IPS-11a (cell line): ENCODE data around the gene CHD5.

Experiments
- H3K4me3 ChIP-seq: one replicate; pipeline ENCODE4 v1.5.1; 2013; ENCODE audit warnings: low read depth, low read length, control low read depth

The CHD5 gene

GRCh38 chr1:6157132-6157527, 23.0 kb downstream of the CHD5 start:
- H3K4me3 ChIP-seq = no peak overlapping the region

DNA sequence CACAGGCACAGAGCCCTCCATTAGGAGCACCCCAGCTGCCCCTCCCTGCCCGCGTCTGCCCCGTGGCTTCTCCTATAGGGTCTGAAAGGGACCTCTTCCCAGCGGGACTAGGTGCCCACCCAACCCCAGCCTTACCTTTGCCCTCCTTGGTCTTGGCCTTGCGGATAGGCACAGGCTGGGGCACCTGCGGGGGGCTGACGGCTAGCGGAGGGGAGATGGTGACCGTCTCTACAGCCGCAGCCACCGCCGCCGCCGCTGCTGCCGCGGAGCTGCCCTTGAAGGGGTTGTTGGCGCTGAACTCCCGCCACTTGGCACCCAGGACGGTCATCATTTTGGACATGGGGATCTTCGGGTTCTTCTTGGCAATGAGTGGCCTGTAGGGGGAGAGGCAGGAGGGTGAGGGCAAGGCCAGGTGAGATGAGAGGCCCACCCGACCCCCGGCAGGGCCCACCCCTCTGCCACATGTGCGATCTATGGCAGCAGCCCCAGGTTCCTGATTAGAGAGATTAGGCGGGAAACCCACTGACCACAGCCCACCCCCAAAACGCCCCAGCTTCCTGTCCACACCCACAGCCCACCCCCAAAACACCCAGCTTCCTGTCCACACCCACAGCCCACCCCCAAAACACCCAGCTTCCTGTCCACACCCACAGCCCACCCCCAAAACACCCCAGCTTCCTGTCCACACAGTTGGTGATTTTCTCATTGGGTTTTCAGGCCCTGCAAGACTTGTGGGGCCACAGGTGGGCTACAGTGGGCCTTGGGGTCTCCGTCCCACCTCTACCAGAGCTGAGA, 25.4 kb downstream of the CHD5 start:
- no peak overlapping the region for H3K4me3 ChIP-seq

- no peak overlapping the region for H3K4me3 ChIP-seq
Measured at GRCh38 chr1:6152882-6153281, 27.2 kb downstream of the CHD5 start.

GRCh38 chr1:6152181-6152580, 27.9 kb downstream of the CHD5 start:
- no peak overlapping the region for H3K4me3 ChIP-seq

DNA sequence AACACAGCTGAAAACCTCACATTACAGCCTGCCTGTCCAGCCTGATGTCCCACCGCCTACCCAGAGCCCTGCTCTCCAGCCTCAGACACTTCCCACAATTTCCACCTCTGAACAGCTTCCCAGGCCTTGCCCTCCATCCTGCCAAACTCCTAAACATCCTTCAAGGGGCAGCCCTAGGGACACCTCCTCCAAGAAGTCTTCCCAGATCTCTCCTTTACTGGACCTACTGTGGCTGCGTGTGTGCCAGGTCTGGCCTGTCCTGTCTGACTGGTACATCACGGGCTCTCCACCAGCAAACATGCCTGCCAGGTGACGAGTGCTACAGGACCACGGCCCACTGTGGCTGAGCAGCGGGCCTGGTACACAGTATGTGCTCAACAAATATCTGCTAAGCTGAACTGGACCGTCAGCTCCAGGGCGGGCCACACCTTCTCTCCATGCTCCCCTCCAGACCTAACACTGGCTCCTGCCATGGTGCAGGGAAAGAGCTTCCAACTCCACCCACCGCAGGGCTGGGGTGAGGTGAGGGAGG, 28.8 kb downstream of the CHD5 start:
- H3K4me3 ChIP-seq = no peak overlapping the region

DNA sequence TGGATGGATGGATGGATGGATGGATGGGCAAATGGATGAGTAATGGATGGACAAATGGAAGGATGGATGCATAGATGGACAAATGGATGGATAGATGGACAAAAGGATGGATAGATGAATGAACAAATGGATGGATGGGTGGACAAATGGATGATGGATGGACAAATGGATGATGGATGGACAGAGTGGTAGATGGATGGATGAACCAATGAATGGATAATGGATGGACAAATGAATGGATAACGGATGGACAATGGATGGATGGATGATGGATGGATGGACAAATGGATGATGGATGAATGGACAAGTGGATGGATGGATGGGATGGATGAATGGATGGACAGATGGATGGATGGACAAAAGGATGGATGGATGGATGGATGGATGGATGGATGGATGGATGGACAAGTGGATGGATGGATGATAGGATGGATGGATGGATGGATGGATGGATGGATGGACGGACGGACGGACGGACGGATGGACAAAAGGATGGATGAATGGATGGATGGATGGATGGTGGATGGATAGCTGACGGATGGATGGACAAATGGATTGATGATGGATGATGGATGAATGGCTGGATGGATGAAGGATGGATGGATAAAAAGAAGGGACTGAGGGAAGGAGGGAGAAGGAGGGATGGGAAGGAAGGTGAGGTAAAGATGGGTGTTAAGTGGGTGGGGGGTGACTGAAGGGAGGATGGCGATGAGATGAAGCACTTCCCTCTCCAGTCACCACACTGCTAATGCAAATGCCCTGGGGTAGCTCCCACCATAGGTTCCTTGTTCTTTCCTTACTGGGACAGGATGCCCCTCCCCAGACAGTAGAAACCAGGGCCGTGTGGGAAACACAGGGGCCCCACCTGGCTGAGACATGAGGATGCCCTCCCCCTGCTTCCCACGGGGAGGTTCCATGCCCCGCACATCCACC, 29.8 kb downstream of the CHD5 start:
- no peak overlapping the region for H3K4me3 ChIP-seq

DNA sequence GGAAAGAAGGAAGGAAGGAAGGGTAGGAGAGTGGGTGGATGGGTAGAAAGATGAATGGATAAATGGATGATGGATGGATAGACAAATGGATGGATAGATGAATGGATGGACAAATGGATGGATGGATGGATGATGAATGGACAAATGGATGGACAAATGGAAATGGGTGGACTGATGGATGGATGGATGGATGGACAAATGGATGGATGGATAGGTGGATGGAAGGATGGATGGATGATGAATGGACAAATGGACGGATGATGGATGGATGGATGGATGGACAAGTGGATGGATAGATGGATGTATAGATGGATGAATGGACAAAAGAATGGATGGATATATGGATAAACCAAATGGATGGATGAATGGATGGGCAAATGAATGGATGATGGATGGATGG, 30.5 kb downstream of the CHD5 start:
- no peak overlapping the region for H3K4me3 ChIP-seq

GRCh38 chr1:6148497-6149241, 31.5 kb downstream of the CHD5 start:
- peak overlapping the region; percentile 17 for H3K4me3 ChIP-seq

GRCh38 chr1:6145864-6146410, 34.2 kb downstream of the CHD5 start:
- H3K4me3 ChIP-seq = no peak overlapping the region

DNA sequence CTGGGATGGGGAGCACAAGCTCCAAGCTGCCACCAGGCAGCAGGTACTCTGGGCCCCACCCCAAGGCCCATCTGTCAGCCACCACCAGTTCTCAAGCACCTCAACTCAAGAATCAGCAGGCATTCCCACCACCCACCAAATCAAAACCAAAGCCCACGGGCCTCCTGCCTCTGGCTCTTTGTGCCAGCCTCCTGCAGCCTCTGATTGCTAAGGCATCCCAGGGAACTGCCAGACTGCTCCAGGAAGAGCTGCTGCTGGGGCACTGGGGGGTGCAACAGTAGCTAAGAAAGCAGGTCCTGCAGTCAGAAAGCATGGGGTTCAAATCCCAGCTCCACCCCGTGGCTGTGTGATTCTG, 34.7 kb downstream of the CHD5 start:
- no peak overlapping the region for H3K4me3 ChIP-seq

DNA sequence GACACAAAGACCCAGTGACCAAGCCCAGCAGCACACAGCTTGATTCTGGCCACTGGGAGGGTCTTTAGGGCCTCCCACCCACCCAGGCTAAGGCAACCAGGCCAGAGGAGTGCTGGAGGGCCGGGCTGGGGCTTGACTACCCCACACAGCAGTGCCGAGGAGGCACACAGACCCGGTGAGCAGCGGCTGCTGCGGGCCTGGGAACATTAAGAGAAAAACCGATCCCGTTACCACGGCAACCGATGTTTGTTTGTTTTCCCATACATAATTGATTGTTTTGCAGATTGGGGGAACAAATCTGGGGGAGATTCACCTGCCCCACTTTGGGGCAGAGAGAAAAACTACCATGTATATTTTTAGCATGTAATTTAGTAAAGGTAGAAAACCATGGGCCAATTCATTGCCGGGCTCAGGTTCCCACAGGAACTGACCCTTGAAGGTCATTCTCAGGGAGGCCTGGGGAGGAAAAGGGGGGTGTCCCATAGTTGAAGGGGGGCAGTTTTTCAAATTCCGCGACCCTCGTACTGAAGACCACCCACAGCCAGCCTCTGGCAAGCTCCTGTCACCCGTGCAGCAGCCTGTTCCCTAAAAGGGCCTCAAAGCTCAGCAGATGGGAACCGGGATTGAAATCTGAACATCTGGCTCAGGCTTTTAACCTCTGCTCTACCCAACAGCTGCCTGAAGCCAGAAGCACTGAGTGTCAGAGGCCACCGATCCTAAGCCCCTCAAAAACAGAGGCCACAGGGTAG, 35.3 kb downstream of the CHD5 start:
- no peak overlapping the region for H3K4me3 ChIP-seq

DNA sequence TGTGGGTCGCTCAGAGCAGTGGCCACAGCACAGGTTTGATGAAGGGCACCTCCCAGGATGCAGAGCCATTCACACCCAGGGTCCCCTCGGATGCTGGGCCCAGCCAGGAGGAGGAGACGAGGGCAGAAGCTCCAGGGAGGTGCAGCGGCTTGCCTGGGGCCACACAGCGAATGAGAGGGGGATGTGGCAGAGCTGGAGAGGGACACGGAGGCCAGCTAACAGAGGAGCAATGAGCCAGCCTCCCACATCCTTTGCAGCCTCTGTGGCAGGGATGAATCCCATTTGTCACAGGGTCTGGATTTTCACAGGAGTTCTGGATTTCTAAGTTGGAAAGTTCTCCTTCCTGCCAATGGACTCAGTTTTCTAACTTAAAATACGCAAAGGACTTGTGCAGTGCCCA, 35.9 kb downstream of the CHD5 start:
- H3K4me3 ChIP-seq = no peak overlapping the region

DNA sequence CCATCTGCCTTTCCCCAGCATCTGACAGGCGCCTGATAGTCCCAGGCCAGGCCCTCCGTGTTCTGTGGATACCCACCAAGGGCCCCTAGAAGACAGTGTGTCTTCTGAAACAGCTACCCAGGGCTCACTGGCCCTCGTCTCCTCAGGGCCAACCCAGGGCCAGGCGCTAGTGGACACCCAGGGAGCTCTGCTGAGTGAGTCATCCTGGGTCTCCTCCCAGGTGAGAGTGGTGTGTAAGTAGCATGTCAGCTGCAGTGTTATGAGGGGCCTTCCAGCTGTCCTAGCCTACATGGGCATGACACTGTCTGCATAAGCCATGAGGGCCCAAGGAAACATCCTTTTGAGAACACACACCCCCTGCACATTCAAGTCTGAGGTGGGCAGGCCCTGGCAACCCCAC, 36.7 kb downstream of the CHD5 start:
- no peak overlapping the region for H3K4me3 ChIP-seq

- no peak overlapping the region for H3K4me3 ChIP-seq
Measured at GRCh38 chr1:6142734-6143133, 37.4 kb downstream of the CHD5 start.

DNA sequence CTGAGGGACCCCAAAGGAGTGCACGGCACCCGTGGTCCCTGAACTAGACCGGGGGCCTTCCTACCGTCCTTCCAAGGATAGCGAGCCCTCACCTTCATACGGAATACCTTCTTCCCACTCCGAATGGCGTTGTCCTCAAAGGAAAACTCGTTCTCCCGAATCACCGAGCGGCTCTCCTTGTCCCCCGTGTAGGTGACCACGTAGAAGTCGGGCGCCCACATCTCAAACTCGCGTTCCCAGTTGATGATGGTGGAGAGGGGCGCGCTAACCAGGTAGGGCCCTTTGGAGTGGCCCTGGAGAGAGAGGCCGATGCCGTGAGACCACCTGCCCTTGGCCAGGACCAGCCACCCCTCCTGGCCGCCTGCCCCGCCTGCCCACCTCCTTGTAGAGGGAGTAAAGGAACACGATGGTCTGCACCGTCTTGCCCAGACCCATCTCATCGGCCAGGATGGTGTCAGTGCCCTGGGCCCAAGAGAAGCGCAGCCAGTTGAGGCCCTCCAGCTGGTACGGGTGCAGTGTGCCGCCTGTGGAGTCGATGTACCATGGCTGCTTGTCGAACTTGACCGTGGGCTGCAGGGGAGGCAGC, 38.0 kb downstream of the CHD5 start:
- H3K4me3 ChIP-seq = no peak overlapping the region

GRCh38 chr1:6141592-6141991, 38.5 kb downstream of the CHD5 start:
- H3K4me3 ChIP-seq = no peak overlapping the region

GRCh38 chr1:6140413-6140812, 39.7 kb downstream of the CHD5 start:
- H3K4me3 ChIP-seq = no peak overlapping the region

DNA sequence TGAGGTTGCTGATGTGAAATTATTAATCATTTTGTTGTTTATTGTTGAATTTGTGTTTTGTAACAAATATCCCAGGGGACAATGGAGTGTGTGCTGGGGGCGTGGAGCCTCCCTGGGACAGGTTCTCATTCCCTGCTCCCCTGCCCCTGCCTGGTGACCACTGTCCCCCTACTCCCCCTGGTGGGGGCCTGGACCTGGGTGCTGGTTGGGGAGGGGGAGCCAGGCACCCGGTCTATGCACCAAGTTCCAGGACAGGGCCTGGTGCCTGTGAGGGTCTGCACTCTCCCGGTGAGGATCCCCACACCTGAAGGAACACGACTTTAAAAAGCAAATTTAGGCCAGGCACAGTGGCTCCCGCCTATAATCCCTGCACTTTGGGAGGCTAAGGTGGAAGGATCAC, 42.4 kb downstream of the CHD5 start:
- H3K4me3 ChIP-seq = no peak overlapping the region

GRCh38 chr1:6136516-6137220, 43.5 kb downstream of the CHD5 start:
- H3K4me3 ChIP-seq = no peak overlapping the region
